ENCODE data around the gene NEBL. TPM values are rescaled to one million over a fixed set of nuclear protein-coding genes. Genes with fewer than 3 reads are reported as not detected.
"Not testable (repeated sequence)": the region's sequence is repeated elsewhere in the genome, so short reads cannot be mapped to it uniquely, and the experiment has no call there.

NEBL gene
- total RNA-seq, 1 experiment from 2014 or later, result 32.3 TPM

- intact Hi-C loops (cut with micrococcal nuclease; ENCODE audit: unreplicated experiment) (no loop called here), in situ Hi-C loops (cut with HindIII; ENCODE audit: low pct_unique_long_range_greater_than_20kb, low sequenced_read_pairs) (no loop called here)
- Histone ChIP-seq H3K4me3 (ENCODE audit: low read depth in 2 of 2, low read length in 2 of 2) (no peak overlapping the region), H3K27me3 (ENCODE audit: control insufficient read depth, insufficient read depth, low read length) (no peaks in the 10 kb centered on the region), H3K27ac (ENCODE audit: low read length) (no peak overlapping the region), H3K4me1 (ENCODE audit: control insufficient read depth, insufficient read depth, low read length) (no peaks in the 10 kb centered on the region), H3K36me3 (ENCODE audit: control insufficient read depth, insufficient read depth, low read length) (no peaks in the 10 kb centered on the region), H3K9me3 (ENCODE audit: control insufficient read depth, insufficient read depth, low read depth, low read length) (no peaks in the 10 kb centered on the region)
- DNase-seq (ENCODE audit: low read depth, low spot score) (no peak), ATAC-seq (no peak)
- ChIA-PET CTCF (no interaction called here), POLR2A (no interaction called here)
- TF ChIP-seq CTCF (IDR thresholded peaks at IDR 0.05) (no peak), SIN3A (IDR thresholded peaks at IDR 0.05; ENCODE audit: borderline replicate concordance, insufficient read depth, low read depth, low read length) (no peak), TCF7L2 (IDR thresholded peaks at IDR 0.05; ENCODE audit: low read depth, low read length) (no peak), POLR2AphosphoS5 (IDR thresholded peaks at IDR 0.05; ENCODE audit: low read depth, low read length) (no peak)
- TF ChIP-seq, protein P1, sequence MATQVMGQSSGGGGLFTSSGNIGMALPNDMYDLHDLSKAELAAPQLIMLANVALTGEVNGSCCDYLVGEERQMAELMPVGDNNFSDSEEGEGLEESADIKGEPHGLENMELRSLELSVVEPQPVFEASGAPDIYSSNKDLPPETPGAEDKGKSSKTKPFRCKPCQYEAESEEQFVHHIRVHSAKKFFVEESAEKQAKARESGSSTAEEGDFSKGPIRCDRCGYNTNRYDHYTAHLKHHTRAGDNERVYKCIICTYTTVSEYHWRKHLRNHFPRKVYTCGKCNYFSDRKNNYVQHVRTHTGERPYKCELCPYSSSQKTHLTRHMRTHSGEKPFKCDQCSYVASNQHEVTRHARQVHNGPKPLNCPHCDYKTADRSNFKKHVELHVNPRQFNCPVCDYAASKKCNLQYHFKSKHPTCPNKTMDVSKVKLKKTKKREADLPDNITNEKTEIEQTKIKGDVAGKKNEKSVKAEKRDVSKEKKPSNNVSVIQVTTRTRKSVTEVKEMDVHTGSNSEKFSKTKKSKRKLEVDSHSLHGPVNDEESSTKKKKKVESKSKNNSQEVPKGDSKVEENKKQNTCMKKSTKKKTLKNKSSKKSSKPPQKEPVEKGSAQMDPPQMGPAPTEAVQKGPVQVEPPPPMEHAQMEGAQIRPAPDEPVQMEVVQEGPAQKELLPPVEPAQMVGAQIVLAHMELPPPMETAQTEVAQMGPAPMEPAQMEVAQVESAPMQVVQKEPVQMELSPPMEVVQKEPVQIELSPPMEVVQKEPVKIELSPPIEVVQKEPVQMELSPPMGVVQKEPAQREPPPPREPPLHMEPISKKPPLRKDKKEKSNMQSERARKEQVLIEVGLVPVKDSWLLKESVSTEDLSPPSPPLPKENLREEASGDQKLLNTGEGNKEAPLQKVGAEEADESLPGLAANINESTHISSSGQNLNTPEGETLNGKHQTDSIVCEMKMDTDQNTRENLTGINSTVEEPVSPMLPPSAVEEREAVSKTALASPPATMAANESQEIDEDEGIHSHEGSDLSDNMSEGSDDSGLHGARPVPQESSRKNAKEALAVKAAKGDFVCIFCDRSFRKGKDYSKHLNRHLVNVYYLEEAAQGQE (IDR thresholded peaks at IDR 0.05; ENCODE audit: insufficient read depth in 1 of 2, low read depth in 2 of 2, low read length in 1 of 2), result no peak
- BruUV-seq (replicated peaks), result no TSS peak
These were observed 48.6 kb upstream of the NEBL start for GRCh38 chr10:20945546-20946332.

GRCh38 chr10:20944789-20945502 lies 47.8 kb upstream of the NEBL start:
- no peak for DNase-seq (ENCODE audit: low read depth, low spot score)
- TF ChIP-seq TCF7L2 (IDR thresholded peaks at IDR 0.05; ENCODE audit: low read depth, low read length) (no peak), POLR2AphosphoS5 (IDR thresholded peaks at IDR 0.05; ENCODE audit: low read depth, low read length) (no peak)
- TF ChIP-seq, protein P1 (IDR thresholded peaks at IDR 0.05; ENCODE audit: insufficient read depth in 1 of 2, low read depth in 2 of 2, low read length in 1 of 2), result no peak
- no peak overlapping the region for H3K4me3 ChIP-seq (ENCODE audit: low read depth in 2 of 2, low read length in 2 of 2)
- ChIA-PET POLR2A (no interaction called here), CTCF (no interaction called here)
- intact Hi-C loops (cut with micrococcal nuclease; ENCODE audit: unreplicated experiment), result no loop called here
- H3K4me1 ChIP-seq (ENCODE audit: control insufficient read depth, insufficient read depth, low read length), result no peaks in the 10 kb centered on the region
- no TSS peak for BruUV-seq (replicated peaks)
- no peak for ATAC-seq
- no peaks in the 10 kb centered on the region for H3K36me3 ChIP-seq (ENCODE audit: control insufficient read depth, insufficient read depth, low read length)
- no peaks in the 10 kb centered on the region for H3K27me3 ChIP-seq (ENCODE audit: control insufficient read depth, insufficient read depth, low read length)
- no peaks in the 10 kb centered on the region for H3K9me3 ChIP-seq (ENCODE audit: control insufficient read depth, insufficient read depth, low read depth, low read length)
- in situ Hi-C loops (cut with HindIII; ENCODE audit: low pct_unique_long_range_greater_than_20kb, low sequenced_read_pairs), result no loop called here
- H3K27ac ChIP-seq (ENCODE audit: low read length), result no peak overlapping the region

DNA sequence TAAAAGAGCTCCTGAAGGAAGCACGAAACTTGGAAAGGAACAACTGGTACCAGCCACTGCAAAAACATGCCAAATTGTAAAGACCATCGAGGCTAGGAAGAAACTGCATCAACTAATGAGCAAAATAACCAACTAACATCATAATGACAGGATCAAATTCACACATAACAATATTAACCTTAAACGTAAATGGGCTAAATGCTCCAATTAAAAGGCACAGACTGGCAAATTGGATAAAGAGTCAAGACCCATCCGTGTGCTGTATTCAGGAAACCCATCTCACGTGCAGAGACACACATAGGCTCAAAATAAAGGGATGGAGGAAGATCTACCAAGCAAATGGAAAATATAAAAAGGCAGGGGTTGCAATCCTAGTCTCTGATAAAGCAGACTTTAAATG lies 42.3 kb upstream of the NEBL start:
- in situ Hi-C loops (cut with HindIII; ENCODE audit: low pct_unique_long_range_greater_than_20kb, low sequenced_read_pairs); BruUV-seq (replicated peaks); H3K4me1 ChIP-seq (ENCODE audit: control insufficient read depth, insufficient read depth, low read length); ATAC-seq; H3K27ac ChIP-seq (ENCODE audit: low read length); intact Hi-C loops (cut with micrococcal nuclease; ENCODE audit: unreplicated experiment); H3K36me3 ChIP-seq (ENCODE audit: control insufficient read depth, insufficient read depth, low read length); H3K4me3 ChIP-seq (ENCODE audit: low read depth in 2 of 2, low read length in 2 of 2); H3K27me3 ChIP-seq (ENCODE audit: control insufficient read depth, insufficient read depth, low read length); DNase-seq (ENCODE audit: low read depth, low spot score); H3K9me3 ChIP-seq (ENCODE audit: control insufficient read depth, insufficient read depth, low read depth, low read length); POLR2A ChIA-PET: not testable (repeated sequence)
- CTCF ChIA-PET, result interaction anchor here (0.6 kb wide), 1 partner anchor 28 kb away, joined by 4 read pairs; no protein-coding TSS in a partner anchor

Measured in Panc1 (cell line).